Activated naive CD4-positive, alpha-beta T cell treated with Interleukin-2 at 50 U/mL for 16 hours (primary cell): ENCODE measurements around the gene CA12.
"Not testable (repeated sequence)": the region's sequence is repeated elsewhere in the genome, so short reads cannot be mapped to it uniquely, and the experiment has no call there.

ENCODE experiments used
- DNase-seq: peaks from one replicate; pipeline ENCODE4 v3.0.0-alpha.2; 2020

The CA12 gene

DNA sequence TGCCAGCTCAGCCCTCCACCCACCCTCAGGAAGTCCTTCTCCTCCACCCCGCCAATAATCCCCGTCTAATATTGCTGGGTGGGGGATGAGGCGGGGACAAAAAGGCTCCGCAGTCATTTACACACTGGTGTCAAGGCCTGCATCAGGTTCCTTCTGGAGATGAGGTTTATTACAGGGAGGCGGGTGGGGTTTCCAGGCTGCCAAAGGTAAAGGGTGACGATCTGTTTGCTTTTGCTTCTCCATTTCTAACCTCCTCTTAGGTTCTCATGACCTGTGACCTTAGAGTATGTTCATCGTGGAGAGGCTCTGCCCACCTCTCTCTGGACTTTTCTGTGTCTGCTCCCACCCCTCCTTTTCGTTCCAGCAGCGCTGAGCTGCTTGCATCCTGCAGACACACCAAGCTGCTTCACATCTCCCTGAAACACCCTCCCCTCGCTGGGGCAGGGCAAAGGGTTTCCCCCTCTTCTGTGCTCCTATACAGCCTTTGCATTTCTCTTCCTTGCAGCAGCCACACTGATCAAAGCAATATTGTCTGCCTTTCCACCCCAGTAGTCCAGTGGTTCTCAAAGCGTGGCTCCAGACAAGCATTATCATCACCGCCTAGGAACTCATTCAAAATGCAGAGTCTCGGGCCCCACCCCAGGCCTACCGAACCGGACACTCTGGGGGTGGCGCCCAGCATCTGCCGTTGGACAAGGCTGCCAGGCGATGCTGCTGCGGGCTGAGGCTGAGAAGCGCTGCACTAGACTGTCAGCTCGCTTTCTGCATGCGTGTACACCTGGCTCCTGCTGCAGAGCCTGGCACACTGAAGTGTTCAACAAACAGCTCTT lies 26.6 kb downstream of the CA12 start:
- no peak for DNase-seq

DNA sequence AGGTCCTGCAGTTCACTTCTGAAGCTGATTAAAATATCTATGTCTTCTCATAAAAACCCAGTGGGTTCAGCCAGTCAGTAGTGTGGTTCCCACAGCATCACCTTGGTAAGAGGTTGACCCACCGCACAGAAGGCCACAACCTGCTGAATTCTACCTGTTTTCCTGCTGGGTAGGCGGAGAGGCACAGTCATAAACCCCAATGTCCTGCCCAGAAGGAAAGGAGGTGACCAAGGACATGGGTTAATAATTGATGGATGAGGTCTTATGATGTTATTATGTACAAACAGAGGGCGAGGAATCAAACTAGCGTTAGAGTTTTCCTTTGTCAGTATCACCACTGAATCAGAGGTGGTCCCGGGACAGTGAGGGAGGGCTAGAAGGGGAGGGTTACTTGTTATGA lies 27.8 kb downstream of the CA12 start:
- no peak for DNase-seq

DNA sequence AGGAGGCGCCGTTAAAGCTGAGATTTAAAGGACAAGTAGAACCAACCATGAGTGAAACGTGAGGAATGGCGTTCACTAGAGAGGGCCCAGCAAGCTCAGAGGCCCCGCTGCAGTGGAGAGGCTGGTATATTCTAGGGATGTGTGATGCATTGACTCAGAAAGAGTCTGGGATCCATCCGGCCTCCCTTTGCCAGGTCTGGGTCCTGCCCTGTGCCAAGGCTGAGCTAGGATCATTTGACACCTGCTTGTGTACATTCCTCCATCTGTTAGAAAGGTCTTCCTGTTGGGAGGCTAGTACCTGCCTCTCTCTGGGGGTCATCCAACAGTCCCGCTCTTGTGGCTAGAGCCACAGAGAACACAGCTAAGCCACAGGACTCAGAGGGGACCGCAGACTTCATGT lies 28.4 kb downstream of the CA12 start:
- DNase-seq, result no peak

DNA sequence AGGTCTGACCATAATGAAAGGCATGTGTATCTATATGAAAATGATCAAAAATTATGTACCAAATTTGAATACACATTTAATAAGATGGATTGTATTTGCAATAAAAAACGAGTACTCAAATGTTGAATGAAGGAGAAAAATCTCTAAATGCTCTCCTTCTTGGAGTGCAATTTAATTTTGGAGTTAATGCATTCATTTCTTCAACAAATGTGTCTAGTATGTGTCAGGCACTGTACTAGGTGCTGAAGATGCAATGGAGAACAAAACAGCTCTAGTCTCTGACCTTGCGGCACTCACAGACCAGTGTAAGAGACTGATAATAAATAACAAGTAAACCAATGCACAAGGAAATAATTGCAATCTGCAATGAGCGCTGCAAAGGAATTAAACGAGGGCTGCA lies 28.8 kb downstream of the CA12 start:
- no peak for DNase-seq

DNA sequence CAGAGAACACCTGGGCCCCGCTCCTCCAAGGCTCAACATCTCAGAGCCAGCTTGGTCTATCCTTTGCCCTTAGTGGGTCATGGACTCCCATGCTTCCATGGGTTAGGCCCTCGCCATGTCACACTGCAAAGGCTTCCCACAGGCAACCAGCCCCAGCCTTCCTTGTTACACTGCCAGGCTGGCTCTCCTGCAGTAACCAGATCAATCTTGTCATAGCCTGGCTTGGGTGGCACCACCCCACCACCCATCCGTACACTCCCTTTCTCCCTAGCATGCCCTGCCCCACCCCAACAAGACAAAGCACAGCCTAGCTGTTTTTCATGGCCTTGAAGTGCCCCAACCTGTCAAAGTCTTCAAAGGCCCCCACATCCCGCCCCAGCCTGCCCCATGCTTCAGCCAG lies 30.5 kb downstream of the CA12 start:
- DNase-seq, result no peak

DNA sequence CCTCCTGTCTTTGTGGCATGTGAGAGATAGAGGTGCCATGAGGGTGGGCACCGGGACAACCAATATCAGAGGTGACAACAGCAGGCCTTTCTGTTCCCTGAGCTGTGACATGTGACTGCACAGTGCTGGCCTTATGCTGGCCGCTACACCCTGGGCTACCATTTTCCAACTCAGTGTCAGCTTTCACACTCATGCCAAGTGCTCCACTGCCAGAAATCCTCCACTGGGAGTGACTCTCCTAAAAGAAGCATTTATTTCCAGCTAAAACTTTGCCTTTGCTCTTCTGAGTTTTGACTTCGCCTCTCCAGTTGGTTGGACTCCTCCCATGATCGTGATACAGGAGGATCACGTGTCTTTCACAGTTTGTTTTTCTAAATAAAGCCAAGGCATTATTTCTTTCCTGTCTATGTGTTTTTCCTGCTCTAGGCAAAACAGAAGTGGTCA lies 31.4 kb downstream of the CA12 start:
- no peak for DNase-seq

DNA sequence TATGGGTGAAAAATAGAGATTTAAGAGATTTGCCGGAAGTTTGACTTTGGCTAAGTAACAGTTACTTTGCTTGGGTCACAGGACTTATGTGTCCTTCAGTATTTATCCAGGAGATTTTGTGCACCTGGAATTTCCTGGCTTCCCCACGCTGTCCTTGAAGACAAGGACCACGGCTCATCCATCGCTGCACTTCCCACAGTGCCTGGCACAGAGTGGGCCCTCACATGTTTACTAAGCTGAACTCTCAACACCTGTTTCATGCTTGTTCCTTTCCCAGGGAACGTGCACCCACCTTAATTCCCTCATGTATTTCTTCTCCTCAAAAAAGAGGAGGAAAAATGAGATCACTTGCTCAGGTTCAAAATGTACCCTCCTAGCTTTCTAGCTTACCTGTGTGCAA lies 32.0 kb downstream of the CA12 start:
- no peak for DNase-seq

DNA sequence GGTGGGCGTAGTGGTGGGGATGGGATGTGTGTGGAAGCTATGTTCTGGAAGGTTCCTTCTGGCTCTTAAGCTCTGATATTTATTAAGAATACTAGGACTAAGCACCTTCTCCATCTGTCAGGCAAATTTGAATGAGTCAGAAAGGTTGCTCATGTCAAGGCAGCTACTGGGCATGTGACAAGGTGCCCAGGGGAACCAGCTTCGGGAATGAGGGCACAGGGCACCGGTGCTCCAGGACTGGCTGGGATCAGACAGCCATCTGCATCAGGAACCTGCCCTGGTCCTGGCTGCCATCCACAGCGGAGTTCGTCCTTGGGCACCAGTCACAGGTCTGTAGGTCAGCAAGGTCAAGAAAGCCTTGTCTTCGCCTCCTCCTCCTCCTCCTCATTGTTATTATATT lies 32.5 kb downstream of the CA12 start:
- no peak for DNase-seq

DNA sequence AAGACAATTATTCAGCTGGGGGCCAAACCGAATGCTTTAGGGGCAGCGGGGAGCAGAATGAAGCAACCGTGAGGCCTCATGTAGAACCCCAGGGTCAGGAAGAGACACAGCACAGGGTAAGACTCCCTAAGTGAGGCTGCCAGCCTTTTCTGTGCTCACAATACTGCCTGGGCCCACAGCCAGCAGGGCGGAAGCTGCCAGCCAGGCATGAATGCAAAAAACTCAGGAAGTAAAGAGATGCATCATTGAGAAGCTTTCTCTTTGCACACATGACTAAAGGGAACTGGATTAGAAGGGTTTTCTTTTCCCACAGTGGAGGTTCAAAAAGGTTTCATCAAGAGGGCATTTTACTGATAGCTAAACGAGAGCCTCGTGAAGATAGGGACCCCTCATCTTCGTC lies 33.3 kb downstream of the CA12 start:
- no peak for DNase-seq

DNA sequence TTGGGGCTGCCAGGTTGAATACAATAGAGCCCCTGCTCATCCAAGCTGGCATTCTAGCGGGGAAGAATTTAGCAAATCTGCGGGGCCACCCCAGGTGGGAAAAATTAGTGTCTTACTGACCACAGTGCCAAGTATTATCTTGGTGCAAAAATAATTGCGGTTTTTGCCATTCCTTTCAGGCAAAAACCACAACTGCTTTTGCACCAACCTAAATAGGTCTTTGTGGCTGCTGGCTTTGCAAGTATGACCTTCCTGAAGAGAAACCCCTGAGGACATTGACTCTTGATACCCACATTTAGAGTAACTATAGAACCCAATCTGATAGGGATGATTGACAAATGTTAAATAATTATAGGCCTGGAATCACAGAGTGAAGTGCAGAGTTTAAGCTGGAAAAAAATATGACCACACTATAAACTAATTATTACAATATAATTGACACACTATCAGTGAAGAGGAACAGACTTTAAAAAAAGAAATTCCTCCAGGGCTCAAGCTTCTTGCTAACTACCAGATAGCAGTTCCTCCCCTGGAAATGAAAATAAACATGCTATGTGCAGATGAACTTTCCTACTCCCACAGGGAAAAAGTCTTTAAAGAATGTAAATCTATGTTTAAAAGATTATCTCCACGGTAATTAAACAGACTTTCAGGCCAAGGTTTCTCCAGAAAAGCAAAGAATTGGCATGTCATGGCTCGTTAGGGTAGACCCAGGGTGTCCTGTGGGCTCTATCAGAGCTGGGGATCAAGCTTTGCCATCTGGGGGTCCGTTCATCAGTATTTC lies 34.4 kb downstream of the CA12 start:
- no peak for DNase-seq

DNA sequence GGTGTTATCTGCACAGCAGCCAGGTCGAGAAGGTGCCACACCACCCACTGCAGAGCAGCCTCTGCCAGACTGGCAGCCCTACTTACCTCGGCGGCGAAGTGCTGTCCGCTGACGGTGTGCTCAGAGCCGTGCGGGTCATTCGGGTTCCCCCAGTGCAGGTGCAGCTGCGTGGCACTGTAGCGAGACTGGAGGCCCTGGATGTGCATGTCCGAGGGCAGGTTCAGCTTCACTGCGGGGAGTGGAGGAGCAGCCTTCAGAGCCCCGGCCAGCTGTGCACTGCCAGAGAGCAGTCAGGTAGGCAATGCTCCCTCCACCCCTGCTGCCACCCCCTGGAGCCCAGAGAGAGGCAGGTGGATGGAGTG lies 36.3 kb downstream of the CA12 start:
- DNase-seq, result no peak

DNA sequence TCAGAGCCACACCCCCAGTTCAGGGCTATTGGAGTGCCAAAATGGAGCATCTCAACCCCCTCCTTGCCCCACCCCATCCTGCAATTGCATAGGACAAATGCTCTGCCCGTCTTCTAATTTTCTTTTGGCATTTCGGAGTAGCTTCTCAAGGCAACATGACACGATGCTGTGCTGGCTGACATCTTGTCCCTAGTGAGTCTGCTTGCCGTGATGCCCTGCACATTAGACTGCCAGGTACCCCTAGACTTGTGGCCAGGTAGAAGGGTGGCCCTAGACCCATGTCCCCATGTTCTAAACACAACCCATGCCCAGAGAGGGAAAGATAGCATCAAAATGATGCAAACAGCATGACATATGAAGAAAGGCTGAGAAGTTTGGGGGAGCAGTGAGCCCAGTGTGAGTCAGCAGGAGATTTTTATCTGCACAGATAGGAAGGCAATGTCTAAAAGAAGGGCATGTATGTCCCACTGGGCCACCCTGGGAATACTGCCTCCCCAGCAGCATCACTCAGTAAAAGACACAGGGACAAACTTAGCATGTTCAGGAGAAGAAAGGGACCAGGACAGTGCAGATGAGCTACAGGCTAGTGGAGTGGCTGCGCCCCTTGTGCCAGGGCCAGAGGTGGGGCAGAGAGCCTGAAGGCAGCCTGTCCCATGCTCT lies 36.8 kb downstream of the CA12 start:
- no peak for DNase-seq

DNA sequence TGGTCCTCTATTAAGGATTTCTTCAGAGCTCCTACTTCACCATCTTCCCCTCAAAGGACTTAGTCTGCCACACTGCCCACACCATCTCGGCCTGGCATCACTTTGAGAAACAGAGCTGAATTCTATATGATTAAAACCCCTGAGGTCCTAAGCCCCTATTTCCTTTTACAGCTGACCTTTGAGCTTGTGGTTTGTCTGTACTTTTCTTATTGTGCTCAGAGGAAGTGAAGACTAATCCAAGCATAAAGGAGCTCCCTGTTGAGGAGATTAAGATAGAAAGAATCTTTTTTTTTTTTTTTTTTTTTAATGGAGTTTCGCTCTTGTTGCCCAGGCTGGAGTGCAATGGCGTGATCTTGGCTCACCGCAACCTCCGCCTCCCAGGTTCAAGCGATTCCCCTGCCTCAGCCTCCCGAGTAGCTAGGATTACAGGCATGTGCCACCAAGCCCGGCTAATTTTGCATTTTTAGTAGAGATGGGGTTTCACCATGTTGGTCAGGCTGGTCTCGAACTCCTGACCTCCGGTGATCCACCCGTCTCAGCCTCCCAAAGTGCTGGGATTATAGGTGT lies 38.6 kb downstream of the CA12 start:
- DNase-seq, result not testable (repeated sequence)

DNA sequence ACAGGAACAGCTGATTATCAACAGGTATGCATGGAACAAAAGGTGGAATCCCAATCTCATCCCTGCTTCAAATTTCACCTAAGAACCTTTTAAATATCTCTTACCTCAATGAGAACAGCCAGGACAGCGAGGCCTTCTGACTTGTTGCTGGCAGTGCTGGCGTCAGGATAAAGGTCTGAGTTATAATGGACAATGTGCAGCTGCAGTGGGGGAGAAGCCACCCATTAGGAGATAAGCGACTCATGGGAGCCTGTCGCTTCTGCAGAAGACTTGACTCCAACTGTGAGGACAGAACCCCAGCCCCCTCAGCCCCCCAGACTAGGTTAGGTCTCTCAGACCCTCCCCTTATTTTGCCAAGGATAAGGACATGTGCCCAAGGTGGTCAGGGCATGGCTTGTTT lies 39.7 kb downstream of the CA12 start:
- no peak for DNase-seq

DNA sequence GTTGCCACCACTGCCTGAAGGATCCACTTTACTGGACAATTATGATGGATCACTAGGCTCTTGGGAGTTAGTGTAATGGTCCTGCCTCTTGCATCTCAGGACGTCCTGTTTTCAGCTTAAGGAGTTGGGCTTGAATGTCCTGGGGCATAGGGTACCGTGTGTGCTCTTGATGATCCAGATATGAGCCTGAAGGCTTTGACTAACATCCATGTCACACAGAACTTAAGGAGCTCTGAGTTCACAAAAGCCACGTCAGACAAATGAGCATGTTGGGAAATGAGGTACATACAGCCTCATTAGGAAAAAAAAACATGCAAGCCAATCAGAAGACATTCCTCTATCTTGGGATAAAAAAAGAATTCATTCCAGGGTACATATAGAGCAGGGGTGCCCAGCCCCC lies 40.8 kb downstream of the CA12 start:
- DNase-seq, result no peak

DNA sequence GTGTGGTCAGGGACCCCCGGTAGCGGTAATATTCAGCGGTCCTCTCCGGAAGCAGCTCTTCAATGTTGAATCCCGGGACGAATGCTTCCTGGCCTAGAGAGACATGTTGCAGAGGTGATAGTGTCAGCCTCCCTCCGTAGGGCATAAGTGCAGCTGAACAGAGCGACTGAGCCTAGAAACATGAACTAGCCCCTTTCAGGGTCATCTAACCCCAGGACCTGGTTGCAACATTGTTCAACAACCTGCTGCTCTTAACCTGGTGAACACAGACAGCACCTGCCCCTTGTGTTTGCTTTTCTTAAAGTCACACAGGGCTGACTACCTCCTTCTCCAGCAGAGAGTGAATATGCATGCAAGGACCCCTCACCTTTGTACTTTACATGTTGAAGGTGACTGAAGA lies 41.3 kb downstream of the CA12 start:
- no peak for DNase-seq

DNA sequence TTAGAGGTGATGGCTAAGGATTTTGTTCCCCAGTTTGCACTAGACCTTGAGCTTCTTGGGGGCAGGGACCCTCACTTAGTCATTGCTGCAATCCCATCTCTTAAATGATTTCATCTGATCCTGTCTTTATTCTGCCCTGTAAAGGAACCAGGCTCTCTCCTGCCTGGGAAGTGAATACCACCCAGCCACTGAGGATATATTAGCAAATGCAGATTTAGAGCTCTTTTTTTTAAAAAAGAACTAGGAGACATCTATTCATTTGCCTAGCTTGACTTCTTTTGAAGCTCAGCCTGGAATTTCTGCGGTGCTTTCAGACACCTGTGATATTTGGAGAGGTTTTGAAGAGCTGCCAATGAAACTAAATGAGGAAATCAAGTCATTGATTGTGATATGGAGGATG lies 41.8 kb downstream of the CA12 start:
- no peak for DNase-seq

DNA sequence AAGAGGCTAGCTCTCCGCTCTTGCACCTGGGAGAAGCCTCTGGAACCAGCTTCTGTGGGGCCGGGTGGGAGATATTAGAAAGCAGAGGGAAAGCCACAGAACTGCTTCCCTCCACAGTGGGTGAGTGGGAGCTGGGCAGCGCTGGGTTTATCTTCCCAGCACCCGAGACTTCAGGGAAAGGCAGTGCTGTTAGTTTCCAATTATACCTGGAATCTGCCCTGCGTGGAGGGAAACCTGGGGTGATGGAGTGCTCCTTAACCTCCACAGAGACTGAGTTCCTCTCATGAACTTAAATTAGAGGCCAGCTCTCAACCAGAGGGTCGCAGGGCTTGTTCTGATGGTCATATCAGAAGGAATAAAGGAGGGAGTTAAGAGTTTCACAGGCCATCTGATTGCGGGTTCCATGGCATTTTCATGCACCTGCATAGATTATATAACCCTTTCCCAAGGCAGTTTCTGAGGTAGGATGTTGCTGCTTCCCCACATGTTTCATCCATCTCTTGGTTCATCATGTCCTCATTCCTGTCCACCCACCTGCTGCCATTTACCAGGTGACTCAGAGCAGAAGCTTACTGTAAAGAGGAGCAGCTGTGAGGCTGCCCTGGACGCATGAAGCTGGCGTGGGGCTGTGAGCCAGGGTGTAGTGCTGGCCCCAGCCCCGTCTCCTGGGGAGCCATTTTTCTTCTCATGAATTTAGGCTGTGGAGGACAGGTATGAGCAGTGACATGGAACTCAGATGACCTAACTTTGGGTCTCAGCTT lies 42.5 kb downstream of the CA12 start:
- no peak for DNase-seq

DNA sequence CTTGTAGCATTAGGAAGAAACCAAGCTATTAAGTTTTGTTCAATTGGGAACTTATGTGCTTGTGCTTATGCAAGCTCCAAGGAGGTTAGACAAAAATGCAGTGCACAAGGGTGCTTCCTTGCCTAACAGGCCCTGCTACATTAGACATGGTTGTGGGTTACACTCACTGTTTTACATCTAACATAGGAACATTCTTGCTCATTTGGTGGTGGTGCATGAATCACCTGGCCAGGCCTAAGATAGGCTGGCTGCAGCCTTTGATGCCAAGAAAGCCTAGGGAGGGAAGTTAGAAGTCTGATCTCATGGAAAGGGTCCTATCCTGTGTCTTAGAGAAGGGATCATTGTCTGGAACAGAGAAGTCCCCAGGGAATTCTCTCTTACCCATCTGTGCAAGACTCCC lies 43.5 kb downstream of the CA12 start:
- no peak for DNase-seq

DNA sequence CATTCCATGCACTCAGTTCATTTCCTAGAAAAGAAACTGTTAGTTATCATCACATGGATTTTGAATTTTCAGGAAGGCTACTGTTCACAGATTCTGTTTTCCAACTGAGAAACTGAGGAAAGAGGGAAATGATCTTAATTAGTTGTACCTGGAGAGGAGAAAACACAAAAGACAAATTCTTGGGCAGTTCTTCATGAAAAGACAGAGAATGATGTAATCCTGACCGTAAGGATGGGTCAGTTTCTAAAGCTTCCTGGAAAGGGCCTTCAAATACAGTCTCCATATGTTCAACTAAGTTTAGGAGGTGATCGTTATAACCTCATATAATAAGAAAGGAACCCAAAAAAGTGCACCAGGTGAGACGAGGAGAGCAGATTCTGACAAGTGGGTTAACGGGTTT lies 44.6 kb downstream of the CA12 start:
- DNase-seq, result no peak

DNA sequence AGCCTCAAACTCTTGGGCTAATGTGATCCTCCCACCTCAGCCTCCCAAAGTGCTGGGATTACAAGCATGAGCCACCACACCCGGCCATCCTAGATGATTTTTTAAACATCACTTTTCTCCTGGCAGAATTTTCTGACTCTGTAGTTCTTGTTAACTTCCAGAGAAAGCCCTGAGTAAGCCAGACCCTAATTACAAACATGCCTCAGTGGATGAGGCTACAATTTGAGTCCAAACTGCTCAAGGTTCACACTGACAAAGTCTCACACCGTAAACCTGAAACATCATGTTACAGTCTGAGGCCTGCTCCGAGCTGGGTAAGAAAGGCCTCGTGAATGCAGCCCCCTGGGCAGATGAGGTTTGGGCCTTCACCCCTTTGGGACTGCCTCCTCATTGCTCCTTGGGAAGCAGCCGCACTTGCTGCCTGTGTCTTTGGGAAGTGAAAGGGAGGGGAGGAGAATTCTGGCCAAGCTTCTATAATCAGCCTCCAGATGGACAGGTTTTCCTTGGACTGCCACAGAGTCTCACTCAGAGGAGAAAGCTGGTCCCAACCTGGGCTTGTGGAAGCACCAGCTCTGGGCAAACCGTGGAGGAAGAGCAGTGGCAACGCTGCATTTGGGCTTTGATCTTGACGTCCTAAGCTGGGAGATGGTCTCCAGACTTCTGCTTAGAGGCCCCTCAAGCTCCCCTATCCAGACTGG lies 46.0 kb downstream of the CA12 start:
- no peak for DNase-seq

DNA sequence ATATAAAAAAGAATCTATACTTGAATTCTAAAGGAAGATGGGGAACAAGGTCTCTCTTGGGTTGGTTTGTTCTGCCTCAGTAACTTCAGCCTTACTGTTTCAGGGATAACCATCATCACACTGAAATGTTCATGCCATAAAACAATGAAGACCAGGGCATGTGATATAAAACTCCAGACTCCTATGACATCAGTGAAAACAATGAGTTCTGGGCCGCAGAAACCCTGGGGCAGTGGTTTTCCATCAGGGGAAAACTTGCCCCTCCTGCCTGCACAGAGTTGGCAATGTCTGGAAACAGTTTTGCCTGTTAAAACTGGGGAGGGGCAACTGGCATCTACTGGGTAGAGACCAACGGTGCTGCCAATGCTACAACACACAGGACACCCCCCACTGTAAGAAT lies 46.8 kb downstream of the CA12 start:
- DNase-seq, result no peak
